ENCODE results near the gene ZNF117. TPM values are rescaled to one million over a fixed set of nuclear protein-coding genes. Genes with fewer than 3 reads are reported as not detected.
A peak's percentile ranks its signal among the peaks of the same experiment; 100 is the strongest.

The ZNF117 gene
- total and polyA plus RNA-seq, 10 of the 15 experiments (the other 5 are each of a cell fraction or from before 2014, with no cell fraction given): 1.4 to 15.3 (median 7.6) TPM

GRCh38 chr7:64951250-64951848, 39.5 kb downstream of the ZNF117 start (continued):
- TF ChIP-seq POLR2AphosphoS5 (IDR thresholded peaks at IDR 0.05; ENCODE audit: low read length): no peak
- 0 out of 2 replicates have a peak, but pooled peaks have one; percentile 24 for TF ChIP-seq SMARCA5 (IDR thresholded peaks at IDR 0.05)
- no peak for TF ChIP-seq RELB (IDR thresholded peaks at IDR 0.05; ENCODE audit: low read depth)
- no peak for TF ChIP-seq SREBF2 (IDR thresholded peaks at IDR 0.05; ENCODE audit: low read length)
- TF ChIP-seq GABPA (IDR thresholded peaks at IDR 0.05; ENCODE audit: low read depth): no peak
- no peak for TF ChIP-seq SIX5 (IDR thresholded peaks at IDR 0.05; ENCODE audit: low read depth, low read length, severe bottlenecking)
- peak; percentile 69 to 82 (median 69); a peak in 5 of 6 replicates for TF ChIP-seq CTCF (IDR thresholded peaks at IDR 0.05 in 2 of 3, conservative IDR thresholded peaks at IDR 0.05 in 1 of 3; ENCODE audit: control insufficient read depth in 2 of 3, extremely low read depth in 1 of 3, insufficient read depth in 1 of 3, low read depth in 3 of 3, low read length in 3 of 3)
- TF ChIP-seq CBX5 (IDR thresholded peaks at IDR 0.05; ENCODE audit: low read depth): no peak
- no peak for TF ChIP-seq KDM1A (IDR thresholded peaks at IDR 0.05; ENCODE audit: borderline replicate concordance)
- no peak for TF ChIP-seq TCF3 (IDR thresholded peaks at IDR 0.05; ENCODE audit: borderline replicate concordance, insufficient read depth, low read depth, low read length)
- no peak for TF ChIP-seq MYC (IDR thresholded peaks at IDR 0.05; ENCODE audit: insufficient read depth, insufficient read length, insufficient replicate concordance, low read length, severe bottlenecking)
- TF ChIP-seq E4F1 (IDR thresholded peaks at IDR 0.05; ENCODE audit: borderline replicate concordance, partially characterized antibody): no peak
- TF ChIP-seq RUNX3 (IDR thresholded peaks at IDR 0.05; ENCODE audit: low read length): no peak
- no peak for TF ChIP-seq EED (IDR thresholded peaks at IDR 0.05; ENCODE audit: low read depth)
- TF ChIP-seq ATF3 (IDR thresholded peaks at IDR 0.05; ENCODE audit: borderline replicate concordance, extremely low read depth, low read depth, low read length): no peak
- TF ChIP-seq EZH2 (IDR thresholded peaks at IDR 0.05; ENCODE audit: borderline replicate concordance, control insufficient read depth, low read depth, low read length): no peak
- TF ChIP-seq RAD51 (IDR thresholded peaks at IDR 0.05): no peak
- no peak for TF ChIP-seq CEBPB (IDR thresholded peaks at IDR 0.05; ENCODE audit: borderline replicate concordance in 1 of 2, low read depth in 2 of 2, low read length in 2 of 2)
- no peak for TF ChIP-seq MXI1 (IDR thresholded peaks at IDR 0.05; ENCODE audit: low read depth, low read length)
- no peak for TF ChIP-seq ZNF24 (IDR thresholded peaks at IDR 0.05)
- no peak for TF ChIP-seq NR2C1 (IDR thresholded peaks at IDR 0.05)
- TF ChIP-seq IKZF1 (conservative IDR thresholded peaks at IDR 0.05): no peak
